AG04449 (cell line): ENCODE measurements around the gene MYOD1.

Experiments
- CTCF ChIA-PET: fragments of 350-600 bp; formaldehyde crosslinking; extraction: SDS; loops from one replicate; lab custom pipeline; 2021; ENCODE audit warnings: antibody characterized with exemption; lab: Yijun Ruan, JAX
- POLR2A ChIA-PET: fragments of 400-600, 350-600 bp; formaldehyde crosslinking; extraction: SDS; loops from one replicate; lab custom pipeline; 2020; ENCODE audit warnings: antibody characterized with exemption, inconsistent platforms; lab: Yijun Ruan, JAX
- DNase-seq: peaks from one replicate; pipeline ENCODE4 v3.0.0-alpha.2; 2010; ENCODE audit warnings: low read depth, low spot score
- H3K4me3 ChIP-seq: 2 replicates; pipeline ENCODE4 v1.5.1; 2011; ENCODE audit warnings: low read depth, mild to moderate bottlenecking, control low read depth, low read length
- TF ChIP-seq, protein P1 (sequence below): IDR thresholded peaks from one replicate; pipeline ENCODE4 v1.5.1; 2011; ENCODE audit warnings: mild to moderate bottlenecking, moderate library complexity, low read length, control low read depth, inconsistent platforms; ENCODE audit not compliant: insufficient read depth; ENCODE audit errors: missing control alignments

Gene MYOD1

DNA sequence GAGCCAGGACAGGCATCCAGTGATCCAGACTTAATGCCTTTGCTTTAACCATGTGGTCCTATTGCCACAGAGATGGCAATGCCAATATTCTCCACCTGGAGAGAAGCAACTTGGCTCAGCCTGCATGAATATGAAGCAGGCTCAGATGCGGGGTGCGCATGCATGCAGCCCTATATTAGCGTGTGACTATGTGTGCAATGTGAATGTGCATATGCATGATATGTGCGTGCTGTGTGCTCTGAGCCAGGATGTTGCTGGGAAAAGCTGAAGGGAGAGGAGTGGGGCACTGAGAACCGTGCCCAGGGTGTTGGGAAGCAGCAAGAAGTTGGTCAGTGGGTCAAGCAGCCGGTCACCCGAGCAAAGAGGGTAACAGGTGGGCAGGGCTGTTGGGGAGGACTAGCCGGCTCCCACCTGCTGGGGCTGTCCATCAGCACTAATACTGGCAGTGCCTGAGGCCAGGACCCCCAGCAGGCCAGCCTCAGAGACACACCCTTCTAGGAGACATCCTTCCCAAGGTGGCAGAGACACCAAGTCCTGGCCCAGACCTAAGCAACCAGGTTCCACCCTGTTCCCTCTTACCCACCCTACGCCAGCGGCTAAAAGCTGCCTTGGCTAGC is 24.8 kb upstream of the MYOD1 start:
- TF ChIP-seq, protein P1, sequence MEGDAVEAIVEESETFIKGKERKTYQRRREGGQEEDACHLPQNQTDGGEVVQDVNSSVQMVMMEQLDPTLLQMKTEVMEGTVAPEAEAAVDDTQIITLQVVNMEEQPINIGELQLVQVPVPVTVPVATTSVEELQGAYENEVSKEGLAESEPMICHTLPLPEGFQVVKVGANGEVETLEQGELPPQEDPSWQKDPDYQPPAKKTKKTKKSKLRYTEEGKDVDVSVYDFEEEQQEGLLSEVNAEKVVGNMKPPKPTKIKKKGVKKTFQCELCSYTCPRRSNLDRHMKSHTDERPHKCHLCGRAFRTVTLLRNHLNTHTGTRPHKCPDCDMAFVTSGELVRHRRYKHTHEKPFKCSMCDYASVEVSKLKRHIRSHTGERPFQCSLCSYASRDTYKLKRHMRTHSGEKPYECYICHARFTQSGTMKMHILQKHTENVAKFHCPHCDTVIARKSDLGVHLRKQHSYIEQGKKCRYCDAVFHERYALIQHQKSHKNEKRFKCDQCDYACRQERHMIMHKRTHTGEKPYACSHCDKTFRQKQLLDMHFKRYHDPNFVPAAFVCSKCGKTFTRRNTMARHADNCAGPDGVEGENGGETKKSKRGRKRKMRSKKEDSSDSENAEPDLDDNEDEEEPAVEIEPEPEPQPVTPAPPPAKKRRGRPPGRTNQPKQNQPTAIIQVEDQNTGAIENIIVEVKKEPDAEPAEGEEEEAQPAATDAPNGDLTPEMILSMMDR, result no peak
- CTCF ChIA-PET, result no interaction called here
- H3K4me3 ChIP-seq, result no peak overlapping the region
- POLR2A ChIA-PET, result no interaction called here
- no peak for DNase-seq

DNA sequence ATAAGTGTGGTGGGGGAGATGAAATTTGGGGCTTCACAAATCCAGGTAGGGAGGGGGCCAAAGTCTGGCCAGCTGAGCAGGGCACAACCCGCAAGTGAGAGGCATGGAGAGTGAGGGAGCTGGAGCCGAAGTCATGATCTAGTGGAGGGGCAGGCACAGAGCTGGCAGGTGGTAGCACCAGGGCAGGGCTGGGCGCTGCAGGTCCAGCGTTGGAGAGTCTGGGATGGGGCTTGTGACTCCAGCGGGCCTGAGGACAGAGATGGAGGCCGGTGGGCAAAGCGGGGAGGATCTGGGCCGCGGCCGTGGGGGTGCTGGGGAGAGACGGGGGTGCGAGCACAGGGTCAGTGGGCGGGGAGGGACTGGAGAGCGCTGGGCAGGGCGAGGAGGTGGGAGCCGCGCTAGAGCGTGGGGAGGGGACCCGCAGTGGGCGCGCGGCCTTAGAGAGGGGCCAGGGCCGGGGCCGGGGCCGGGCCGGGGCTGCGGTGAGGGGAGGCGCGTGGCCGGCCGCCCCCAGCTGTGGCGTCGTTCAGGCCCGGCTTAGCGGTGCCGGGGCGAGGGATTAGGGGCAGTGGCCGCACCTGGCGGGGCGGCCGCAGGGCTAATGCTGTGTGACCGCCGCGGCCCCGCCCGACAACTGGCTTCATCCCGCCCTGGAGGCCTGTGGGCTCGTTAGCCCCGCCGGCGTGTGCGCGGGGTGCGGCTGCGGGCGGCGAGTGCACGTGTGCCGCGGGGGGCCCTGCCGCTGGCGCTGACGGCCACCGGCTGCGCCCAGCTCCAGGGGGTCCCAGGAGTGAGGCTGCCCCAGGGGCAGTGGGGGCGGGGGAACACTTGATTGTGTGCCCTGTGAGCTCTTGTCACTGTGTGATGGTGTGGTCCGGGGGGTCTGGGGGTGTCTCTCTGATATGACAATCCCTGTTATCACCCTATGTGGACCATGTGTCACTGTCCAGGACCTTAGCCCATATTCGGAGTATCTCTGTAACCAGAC is 23.6 kb upstream of the MYOD1 start:
- no peak for DNase-seq
- H3K4me3 ChIP-seq, result no peak overlapping the region
- TF ChIP-seq, protein P1, result no peak
- ChIA-PET POLR2A (no interaction called here), CTCF (interaction anchor here (0.7 to 0.8 kb wide), 2 partner anchors 26 to 36 kb away, joined by 3 read pairs; no protein-coding TSS in a partner anchor)

DNA sequence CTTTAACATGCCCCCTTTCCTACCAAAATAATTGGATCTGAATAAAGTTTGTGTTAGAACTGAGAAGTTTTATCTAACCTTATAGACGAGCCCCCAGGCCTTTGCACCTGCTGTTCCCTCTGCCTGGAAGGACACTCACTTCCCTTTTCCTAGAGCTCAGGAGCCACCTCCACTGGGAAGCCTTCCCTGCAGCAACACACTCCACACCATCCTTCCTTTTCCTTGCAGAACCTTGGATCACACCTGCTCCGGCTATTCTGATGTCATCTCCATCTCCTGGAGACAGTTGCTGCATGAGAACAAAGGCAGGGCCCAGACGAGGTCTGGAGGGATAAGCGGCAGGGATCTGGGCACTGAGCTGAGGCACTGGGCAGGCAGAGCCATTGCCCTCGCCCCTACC is 22.6 kb upstream of the MYOD1 start:
- TF ChIP-seq, protein P1, result no peak
- no peak overlapping the region for H3K4me3 ChIP-seq
- DNase-seq, result no peak
- POLR2A ChIA-PET, result no interaction called here
- CTCF ChIA-PET, result interaction anchor here (0.7 to 1.0 kb wide), 3 partner anchors 20 to 35 kb away, joined by 3 read pairs; no protein-coding TSS in a partner anchor

DNA sequence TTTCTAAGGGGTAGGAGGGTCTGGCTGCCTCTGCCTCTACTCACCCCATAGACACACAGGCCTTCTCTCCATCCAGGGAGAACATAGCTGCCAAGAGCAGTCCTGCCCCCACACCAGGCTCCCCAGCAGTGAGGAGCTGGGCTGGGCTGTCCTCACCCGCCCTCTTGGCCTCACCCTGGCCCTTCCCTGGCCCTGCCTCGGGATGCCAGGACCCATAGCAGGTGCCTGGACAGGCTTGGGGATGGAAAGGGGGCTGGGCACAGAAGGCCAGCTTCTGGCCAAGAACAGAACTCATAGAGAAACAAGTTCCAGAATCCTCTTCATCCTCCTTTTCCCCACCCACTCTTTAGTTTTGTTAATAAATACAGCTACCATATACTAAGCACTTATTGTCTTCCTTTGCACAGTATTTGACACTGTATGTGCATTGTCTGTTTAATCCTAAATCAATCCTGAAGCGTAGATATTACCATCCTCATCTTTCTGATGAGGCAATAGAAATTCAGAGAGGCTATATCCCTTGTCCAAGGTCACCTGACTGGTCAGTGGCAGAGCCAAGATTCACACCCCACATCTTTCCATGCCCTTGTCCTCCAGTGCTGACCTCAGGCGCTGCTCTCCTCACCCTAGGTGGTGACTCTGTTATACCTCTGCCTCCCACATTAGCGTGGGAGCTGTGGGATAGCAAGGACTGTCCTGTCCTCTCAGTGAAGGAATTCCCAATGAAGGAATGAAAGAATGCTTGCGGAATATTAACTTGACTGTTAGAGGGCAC is 22.0 kb upstream of the MYOD1 start:
- H3K4me3 ChIP-seq, result no peak overlapping the region
- CTCF ChIA-PET, result interaction anchor here (1.0 kb wide), 1 partner anchor 19 kb away, joined by 3 read pairs; no protein-coding TSS in a partner anchor
- TF ChIP-seq, protein P1, result no peak
- POLR2A ChIA-PET, result no interaction called here
- no peak for DNase-seq

DNA sequence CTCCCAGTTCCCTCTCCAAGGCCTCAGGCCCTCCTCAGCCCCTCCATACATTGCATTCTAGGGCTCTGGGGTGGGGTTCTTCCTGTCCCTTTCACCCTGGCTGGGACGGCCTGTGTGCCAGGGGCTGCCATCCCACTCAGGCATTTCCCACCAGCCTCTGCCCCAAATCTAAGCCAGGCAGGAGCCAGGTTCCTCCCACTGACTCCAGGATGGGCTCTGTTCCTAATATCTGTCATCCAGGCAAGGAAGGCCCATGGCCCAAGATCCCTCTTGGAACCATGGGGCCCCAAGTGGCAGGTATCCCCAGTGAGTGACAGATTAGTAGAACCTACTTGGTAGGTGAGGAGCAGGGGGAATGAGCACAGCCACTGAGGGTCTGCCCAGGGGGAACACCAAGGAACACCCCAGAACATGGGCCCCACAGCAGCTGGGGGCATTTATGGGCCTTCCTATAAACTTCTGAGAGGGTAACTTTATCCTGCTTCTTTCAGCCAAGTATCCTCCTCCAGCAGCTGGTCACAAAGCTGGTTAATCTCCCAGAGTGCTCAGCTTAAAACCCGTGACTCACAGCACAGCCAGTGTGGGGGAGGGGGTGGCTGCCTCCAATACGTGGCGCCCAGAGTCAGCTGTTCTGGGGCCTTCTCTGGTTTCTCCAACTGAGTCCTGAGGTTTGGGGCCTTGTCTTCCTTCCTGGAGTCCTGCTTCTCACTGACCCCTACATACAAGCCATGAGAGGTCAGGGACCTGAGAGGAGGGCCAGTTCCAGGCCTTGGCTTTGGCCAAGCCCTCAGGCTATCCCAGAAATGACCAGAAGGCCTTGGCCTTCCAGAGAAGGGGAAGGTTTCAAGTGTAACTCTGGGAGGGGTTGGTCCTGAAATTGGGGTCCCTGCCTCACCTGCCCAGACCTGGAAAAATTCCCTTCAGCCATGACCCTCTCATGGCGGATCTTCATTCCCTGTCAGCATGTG is 19.9 kb upstream of the MYOD1 start:
- ChIA-PET CTCF (interaction anchor here (1.0 to 1.1 kb wide), 2 partner anchors 30 to 273 kb away, joined by 3 read pairs; no protein-coding TSS in a partner anchor), POLR2A (no interaction called here)
- DNase-seq, result no peak
- TF ChIP-seq, protein P1, result no peak
- H3K4me3 ChIP-seq, result no peak overlapping the region
